IPS-NIHi11 (cell line): ENCODE data around the gene FBXW12.

Experiments used
- DNase-seq: peaks from one replicate; pipeline ENCODE4 v3.0.0; 2012; ENCODE audit warnings: mixed read lengths, low spot score

The FBXW12 gene

DNA sequence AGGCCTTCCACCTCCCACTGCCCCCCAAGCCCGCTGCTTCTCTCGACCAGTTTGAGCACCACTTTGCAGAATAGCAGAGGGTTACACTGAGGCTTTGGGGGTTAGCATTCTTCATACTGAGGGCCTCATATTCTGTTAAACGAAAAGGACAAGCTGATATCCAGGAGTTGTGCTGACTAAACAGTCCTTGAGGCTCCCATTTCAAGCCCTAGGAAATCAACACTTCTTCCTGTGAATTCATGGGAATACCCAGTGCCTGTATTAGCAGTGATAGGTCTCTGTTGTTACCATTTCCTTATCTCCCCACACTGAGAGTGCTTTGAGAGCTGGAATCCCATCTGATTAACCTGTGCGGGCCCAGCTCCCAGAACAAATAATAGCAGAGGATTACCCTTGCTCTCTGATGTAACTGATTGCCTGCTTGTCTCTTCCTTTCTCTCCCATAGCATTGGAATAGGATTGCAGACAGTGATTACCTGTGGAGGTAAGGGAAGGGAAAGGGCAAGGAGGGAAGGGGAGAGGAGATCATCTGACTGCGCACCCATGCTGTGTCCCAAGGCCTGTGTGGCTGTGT, 930 bp downstream of the FBXW12 start:
- DNase-seq, result no peak

DNA sequence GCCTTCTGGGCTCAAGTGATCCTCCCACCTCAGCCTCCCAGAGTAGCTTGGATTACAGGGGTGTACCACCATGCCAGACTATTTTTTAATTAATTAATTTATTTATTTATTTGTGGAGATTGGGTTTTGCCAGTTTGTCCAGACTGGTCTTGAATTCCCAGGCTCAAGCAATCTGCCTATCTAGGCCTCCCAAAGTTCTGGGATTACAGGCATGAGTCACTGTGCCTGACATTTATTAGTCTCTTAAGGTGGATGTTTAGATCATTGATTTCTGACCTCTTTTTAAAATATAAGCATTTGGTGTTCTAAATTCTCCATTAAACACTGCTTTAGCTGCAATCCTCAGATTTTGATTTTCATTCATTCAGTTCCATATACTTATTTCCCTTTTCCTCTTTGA, 15.6 kb downstream of the FBXW12 start:
- DNase-seq, result no peak

DNA sequence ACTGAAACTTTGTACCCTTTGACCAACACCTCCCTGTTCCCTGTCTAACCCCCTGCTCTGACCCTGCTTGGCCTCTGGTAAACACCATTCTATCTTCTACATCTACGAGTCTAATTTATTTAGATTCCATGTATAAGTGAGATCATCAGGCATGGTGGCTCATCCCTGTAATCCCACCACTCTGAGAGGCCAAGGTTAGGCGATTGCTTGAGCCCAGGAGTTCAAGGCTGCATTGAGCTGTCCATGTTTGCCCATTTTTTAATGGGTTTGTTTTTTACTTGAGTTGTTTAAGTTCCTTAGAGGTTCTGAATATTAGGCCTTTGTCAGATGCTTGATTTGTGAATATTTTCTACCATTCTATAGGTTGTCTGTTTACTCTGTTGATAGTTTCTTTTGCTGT, 16.9 kb downstream of the FBXW12 start:
- no peak for DNase-seq

DNA sequence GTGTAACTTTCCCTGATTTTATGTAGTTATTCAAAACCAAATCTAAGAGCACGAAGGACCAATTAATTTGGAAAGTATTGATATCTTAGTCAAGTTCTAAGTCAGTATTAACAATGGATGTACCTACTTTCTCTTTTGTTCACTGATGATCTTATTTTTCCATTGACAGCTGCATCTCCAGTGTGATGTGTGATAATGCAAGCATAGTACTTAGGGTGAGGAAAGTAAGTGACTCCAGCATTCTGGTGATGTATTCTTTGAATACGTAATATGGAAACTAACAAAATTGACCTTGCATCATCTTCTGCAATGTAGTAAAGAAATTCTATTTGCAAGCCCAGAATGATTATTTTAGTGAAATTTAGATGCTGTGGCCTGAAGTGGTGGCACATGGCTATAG, 22.4 kb downstream of the FBXW12 start:
- DNase-seq, result no peak

DNA sequence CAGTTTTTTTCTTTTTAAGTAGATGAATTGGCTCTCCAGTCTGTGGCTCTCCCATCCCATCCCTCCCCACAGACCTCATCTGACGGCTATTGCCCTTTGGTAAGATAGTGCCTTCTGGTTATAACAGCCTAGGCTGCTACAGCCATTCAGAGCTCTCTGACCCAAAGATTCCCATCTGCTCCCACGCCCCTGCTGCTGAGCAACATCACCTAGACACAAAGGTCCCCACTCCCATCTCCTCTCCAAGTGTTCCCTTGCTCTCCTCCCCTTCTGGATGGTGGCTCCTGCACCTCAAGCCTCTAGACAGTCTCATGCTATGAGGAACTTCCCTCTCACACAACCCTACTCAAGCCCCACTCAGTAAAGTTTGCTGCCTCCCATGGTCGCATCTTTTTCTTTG, 23.7 kb downstream of the FBXW12 start:
- DNase-seq, result no peak

DNA sequence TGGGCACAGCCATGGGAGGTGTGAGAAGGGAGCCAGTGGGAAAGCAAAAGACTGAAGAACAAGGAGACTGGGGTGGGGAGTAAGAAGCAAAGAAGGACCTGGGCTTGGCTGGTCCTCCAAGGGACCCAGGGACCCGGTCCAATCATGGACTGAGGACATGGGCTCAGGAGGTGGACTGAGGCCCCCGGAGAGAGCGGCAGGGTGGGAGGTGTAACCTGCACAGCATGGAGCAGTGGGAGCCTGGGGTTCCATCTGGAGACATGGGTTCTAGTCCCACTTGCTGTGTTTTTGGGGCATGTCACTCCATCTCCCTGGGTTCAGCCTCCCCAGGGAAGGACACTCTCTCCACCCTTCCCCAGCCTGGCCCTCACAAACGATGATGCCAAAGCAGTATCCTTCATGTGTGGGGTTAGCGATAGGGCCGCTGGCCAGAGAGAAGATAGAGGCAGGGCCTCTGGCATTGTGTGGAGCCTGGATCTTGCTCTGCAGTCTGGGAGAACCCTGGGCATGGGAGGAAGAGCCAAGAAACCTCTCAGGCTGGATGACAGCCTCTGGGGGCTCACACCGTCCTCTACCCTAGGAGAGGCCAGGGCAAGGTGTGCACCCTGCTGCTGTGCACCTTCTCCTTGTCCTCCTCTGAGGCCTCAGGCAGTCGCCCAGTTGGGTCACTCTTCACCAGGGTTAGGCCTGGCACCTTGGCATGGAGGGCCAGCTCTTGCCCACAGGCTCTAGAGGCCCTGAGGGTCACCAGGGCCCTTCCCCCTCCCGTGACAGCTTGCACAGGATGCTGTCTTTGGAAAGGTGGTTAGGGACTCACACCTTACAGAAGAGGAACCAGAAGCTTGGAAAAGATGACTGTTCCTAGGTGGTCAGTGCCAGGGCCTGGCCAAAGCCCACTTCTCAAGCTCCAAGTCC, 26.0 kb downstream of the FBXW12 start:
- DNase-seq, result peak; percentile 17

DNA sequence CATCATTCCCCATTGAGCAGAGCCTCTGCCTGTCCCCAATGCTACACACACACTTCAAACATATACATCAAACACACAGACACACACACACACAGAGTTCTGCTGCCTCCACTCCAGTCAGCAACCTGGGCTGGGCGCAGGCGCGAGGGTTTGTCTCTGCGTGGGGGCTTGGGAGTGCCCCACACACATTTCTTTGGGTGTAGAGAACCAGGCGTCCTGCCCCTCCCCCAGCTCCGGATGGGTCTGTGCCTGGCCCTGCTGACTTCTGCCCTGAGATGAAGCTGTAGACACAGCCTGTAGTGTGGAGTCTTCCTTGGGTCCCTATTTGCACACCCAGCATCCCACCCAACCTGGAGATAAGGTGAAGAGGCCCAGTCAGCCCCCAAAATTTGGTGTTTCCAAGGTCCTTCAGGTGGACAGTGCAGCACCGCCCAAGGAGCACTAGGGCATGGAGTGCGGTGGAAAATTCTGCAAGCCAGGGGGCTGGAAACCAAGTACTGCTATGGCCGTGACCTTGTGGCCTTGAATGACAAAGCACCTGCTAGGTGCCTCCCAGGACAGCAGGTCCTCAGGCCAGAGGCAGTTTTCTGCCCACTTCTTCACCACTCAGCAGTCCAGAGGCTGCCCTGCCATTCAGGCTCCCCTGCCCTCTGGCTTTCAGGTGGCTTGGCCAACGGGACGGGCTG, 26.8 kb downstream of the FBXW12 start:
- DNase-seq, result peak; percentile 33

DNA sequence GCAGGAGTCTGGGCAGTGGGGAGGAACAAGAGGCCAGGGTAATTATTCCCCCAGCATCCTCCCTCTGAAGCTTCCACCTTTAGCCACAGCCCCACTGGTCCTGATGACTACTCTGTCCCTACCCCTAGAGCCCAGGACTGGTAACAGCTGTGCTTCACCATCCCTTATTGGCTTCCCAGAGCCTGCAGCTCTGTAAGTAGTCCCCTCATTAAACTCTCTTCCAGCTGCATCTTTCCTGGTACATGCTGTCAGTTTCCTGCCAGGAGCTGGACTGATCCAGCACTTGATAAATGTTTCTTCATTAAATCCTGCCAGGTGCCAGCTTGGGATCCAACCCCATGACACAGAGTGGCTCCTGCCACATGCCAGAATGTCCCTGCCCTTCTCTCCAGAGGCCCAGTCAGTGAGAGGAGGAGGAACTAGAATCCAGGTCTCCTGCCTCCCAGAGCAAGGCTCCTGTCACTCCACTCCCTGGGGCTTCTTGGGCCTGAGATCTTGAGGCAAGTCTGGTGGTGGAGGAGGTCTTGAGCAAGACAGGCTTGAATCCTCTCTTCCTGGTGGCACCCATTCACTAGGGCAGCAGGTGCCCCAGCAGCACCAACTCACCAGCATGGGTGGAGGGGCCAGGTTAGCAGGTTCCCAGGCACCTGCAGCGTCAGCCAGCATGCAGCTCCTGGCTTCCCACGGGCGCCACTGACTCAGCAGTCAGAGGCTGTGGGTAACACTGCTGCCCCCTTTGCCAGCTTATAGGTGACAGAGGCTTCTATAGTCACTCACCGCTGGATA, 27.6 kb downstream of the FBXW12 start:
- peak; percentile 26 for DNase-seq

DNA sequence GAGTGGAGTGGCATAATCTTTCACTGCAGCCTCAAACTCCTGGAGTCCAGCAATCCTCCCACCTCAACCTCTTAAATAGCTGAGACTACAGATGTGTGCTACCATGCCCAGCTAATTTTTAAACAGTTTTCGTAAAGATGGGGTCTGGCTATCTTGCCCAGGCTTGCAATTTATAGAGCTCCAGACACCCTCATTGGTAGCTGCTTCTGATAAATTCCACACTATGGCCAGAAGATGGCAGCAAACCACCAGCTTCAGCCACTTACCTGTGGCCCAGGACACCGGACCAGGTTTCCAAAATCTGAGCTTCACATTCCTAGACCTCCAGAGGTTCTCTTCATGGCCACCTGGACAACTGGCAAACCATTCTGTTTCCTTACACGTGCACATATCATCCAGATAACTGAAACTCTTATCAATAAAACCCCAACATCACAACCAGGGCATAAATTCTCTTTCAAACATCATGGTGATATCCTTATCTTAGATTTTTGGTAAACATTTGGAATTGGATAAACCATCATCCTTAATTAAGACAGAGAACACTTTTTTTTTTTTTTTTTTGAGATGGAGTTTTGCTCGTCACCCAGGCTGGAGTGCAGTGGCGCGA, 28.9 kb downstream of the FBXW12 start:
- peak; percentile 88 for DNase-seq

DNA sequence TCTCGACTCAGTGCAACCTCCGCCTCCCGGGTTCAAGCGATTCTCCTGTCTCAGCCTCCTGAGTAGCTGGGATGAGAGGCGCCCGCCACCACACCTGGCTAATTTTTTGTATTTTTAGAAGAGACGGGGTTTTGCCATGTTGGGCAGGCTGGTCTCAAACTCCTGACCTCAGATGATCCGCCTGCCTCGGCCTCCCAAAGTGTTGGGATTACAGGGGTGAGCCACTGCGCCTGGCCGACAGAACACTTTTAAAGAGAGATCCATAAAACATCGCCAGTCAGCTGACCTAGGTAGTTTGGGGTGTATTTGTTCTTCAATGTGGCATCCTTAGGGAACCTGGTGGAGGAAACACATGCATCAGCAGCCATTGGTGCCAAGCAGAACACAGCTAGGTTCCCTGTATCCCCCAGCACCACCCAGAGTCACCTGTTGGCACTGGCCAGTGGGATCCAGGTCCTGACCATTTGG, 29.4 kb downstream of the FBXW12 start:
- peak; percentile 9 for DNase-seq

DNA sequence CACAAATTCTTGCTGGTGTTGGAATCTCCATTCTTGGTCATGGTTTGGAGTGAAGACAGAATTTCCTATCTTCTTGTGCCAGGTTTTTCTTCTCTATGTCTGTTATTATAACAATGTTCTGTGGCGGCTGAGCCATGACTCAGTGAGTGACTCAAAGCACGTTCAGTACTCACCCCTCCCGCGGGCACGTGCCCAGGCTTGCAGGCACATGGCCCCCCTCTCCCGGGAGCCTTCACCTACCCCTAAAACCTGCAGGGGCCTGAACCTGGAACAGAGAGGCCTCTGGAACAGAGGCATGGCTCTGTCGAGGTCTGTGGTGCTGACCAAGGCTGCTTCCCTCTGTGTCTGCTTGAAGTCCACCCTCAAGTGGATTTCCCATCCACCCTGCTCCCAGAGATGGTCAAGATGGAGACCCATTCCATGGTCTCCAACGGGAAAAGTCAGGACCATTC, 30.3 kb downstream of the FBXW12 start:
- peak; percentile 33 for DNase-seq

DNA sequence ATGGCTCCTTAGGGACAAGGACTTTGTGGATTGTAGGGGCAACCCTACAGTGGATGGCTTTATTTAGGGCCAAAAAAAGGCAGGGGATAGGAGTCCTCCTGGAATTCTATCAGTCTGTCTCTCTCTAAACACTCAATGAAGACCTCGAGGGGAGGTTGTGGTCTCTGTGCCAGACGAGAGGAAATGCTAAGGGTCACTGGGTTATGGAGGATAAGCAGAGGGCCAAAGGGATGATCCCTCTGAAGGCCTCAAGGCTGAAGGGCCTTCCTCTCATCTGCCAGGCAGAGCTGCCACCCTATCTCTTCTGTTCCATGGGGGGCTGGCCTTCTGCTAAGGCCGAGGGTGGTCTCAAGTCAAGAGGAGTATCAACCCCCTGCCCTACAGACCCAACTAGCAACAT, 30.9 kb downstream of the FBXW12 start:
- no peak for DNase-seq

DNA sequence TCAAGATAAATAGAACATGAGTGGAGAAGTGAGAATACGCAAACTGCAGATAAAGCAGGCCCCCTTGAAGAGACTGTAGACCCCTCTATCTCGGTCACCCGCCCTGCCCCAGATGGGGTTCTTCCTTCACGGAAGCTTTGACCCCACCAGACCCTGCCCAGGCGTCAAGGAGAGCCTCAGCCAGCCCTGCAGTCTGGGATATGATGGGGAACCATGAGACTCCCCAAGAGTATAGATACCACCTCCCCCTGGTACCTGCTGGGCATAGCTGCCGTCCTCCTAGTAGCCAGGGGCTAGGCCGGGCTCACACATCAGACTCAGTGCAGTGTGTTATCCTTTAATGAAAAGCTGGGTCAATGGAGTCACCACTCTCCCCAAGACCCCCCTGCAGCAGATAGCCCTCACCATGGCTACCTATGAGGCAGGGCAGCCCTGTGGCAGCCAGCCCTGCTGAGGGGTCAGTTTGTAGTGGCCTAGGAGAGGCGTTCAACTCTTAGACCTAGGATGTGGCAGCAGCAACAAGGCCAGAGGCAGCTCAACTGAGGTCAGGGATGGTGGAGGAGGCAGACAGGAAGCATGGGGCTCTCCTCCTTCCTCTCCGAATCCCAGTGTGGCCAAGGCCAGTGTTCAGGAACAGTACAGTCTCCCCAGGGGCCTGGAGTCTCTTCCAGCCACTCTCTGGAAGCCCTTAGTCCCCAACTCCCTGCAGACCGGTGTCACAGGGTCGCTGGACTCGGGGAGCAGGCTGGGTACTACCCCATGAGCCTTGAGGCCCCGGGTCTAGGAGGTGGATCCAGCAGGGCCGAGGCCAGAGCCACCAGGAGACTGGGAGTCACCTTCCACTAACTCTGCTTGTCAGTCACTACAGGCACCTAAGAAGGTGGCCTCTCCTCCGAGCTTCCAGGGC, 31.8 kb downstream of the FBXW12 start:
- DNase-seq, result no peak

DNA sequence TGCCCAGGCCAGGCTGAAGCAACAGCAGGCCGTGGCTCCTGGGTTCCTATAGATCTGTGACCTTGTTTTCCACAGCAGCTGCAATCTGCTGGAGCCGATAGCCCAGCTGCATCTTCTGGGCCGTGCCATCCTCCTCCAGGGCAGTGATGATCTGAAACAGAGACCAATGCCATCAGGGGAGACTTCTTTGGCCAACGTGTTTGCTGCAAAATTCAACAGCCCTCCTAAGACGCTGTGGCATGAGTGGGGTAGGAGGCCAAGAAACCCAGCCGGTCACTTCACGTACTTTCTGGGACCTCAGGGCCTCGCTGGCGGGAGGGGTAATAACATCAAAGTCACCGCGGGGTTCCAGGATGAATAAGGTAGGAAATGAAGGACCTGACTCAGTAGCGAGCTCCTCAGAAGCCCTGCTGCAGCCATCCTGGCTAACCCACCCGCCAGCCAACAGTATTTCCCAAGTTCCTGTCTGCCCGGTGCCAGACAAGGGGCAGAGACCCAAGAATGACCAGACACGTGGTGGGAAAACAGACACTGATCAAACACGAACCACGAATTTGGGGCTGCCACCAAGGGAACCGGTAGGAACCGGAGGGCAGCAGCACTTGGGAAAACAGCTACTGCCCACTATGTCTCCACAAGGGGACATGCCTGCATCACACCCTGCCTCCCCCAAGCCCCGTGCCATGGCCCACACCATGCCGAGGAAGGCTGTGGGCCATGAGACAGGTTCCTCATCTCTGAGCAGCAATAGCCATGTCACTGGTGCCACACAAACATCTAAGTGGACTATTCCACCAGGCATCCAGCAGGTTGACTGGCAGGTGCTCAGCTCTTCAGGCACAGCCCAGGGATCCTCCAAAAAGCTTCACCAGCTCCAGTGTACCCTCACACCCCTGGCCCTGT, 32.7 kb downstream of the FBXW12 start:
- DNase-seq, result no peak

DNA sequence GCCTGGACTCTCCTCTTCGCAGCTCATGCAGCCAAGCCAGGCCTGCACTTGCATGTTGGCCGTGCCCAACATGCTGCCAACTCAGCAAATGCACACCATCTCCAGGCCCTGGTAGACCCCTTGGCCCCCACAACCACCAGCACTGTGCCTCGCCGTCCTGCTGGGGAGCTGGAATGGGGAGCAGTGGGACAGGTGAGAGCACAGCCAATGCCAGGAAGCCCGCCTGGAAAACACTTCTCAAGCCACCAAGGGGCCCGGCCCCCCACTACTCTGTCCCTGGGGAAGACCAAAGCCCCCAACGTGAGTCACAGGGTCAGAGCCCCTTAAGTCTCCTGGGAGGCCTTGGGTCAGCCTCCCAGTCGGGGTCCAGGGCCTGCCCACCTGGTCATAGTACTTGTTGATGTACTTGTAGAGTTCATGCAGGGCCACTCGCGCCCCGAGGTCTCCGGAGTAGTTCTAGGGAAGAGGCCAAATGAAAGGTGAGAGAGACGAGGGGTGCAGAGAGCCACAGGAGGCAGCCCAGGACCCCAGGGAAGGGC, 33.4 kb downstream of the FBXW12 start:
- no peak for DNase-seq

DNA sequence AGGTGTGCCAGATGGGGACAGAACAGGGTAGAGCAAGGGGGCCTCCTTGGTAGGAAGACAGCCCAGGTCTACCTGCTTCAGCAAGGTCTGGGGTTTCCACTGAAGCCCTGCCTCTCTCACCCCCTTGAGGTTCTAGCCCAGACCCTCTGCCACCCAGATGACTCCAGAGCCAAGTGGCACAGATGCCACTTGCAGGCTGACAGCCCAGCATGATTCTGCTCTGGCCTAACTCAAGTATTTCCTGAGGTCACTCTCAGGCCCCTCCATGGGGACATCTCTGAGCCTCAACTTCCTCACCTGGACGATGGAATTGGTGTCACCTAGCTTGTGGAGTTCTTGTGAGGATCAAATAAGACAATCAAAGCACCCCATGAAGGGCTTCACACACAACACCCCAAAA, 34.0 kb downstream of the FBXW12 start:
- DNase-seq, result no peak

DNA sequence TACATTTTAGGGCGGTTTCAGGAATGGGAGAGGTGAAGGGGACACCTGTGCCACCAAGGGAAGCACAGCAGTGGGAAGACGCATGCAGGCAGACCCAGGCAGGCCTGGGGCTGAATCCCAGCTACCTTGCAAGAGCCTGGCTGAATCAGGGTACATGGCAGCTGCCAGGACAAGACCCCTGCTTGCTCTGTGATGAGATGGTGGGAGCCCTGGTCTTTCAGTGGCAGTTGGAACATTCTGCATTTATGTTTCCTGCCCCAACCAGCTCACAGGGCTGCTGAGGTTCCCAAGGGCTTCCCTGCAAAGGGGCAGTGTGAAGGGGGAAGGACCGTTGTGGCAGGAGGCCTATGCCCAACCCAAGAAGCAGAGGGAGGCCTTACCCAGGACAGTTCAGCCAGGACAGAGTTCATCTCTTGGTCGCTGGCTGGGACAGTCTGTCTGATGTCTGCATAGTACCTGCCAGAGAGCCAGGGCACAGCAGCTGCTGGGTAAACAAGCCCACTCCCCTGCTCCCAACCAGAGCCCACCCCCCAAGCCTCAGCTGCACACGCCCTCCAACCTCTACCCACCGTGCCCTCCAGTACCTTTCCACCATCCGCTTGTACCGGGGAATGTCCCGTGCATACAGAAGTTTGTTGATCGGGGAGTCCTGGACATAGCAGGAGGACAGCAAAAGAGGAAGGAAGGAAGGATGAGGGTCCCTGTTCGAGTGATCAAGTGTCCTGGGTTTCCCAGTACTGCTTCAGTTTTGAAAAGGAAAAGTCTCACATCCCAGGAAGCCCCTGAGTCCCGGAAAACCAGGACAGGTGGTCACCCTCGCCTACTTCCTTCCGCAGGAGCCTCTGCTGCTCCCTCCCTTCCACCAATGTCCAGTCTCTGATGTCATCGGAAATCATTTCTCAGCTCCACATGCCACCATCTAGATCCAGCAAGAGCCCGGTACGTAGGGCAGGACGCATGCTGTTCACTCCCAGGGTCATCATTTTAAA, 34.7 kb downstream of the FBXW12 start:
- no peak for DNase-seq

DNA sequence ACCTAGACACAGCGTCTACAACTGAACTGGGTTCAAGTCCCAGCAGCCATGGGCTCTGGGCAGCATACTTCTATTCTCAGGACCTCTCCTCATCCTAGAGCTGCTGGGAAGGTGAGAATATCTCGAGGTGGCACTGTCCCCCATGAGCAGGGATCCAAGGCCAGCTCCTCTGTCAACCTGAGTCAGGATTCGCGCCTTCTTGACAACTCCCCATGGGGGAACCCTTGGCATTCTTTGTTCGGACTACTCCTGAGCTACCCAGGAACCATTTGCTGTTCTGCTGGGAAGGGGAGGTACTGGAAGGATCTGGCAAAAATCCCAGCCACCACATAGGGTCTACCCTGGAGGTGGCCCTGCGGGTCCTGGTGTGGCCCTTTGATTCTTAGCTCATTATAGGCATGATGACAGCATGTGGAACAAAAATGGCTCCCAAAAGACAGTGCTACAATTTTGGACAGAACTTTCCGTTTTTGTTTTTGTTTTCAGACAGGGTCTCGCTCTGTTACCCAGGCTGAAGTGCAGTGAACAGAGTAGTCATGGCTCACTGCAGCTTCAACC, 35.6 kb downstream of the FBXW12 start:
- DNase-seq, result peak; percentile 10
